HG02973 (cell line): ENCODE data around the gene NOD1.
"Not testable (repeated sequence)": the region's sequence is repeated elsewhere in the genome, so short reads cannot be mapped to it uniquely, and the experiment has no call there.

Source experiments
- ATAC-seq: cut with Tn5 transposase; IDR thresholded peaks from one replicate; pipeline ENCODE4 v1.9.1; 2021; ENCODE audit warnings: moderate library complexity; ENCODE audit not compliant: unreplicated experiment

Gene NOD1, protein sequence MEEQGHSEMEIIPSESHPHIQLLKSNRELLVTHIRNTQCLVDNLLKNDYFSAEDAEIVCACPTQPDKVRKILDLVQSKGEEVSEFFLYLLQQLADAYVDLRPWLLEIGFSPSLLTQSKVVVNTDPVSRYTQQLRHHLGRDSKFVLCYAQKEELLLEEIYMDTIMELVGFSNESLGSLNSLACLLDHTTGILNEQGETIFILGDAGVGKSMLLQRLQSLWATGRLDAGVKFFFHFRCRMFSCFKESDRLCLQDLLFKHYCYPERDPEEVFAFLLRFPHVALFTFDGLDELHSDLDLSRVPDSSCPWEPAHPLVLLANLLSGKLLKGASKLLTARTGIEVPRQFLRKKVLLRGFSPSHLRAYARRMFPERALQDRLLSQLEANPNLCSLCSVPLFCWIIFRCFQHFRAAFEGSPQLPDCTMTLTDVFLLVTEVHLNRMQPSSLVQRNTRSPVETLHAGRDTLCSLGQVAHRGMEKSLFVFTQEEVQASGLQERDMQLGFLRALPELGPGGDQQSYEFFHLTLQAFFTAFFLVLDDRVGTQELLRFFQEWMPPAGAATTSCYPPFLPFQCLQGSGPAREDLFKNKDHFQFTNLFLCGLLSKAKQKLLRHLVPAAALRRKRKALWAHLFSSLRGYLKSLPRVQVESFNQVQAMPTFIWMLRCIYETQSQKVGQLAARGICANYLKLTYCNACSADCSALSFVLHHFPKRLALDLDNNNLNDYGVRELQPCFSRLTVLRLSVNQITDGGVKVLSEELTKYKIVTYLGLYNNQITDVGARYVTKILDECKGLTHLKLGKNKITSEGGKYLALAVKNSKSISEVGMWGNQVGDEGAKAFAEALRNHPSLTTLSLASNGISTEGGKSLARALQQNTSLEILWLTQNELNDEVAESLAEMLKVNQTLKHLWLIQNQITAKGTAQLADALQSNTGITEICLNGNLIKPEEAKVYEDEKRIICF

DNA sequence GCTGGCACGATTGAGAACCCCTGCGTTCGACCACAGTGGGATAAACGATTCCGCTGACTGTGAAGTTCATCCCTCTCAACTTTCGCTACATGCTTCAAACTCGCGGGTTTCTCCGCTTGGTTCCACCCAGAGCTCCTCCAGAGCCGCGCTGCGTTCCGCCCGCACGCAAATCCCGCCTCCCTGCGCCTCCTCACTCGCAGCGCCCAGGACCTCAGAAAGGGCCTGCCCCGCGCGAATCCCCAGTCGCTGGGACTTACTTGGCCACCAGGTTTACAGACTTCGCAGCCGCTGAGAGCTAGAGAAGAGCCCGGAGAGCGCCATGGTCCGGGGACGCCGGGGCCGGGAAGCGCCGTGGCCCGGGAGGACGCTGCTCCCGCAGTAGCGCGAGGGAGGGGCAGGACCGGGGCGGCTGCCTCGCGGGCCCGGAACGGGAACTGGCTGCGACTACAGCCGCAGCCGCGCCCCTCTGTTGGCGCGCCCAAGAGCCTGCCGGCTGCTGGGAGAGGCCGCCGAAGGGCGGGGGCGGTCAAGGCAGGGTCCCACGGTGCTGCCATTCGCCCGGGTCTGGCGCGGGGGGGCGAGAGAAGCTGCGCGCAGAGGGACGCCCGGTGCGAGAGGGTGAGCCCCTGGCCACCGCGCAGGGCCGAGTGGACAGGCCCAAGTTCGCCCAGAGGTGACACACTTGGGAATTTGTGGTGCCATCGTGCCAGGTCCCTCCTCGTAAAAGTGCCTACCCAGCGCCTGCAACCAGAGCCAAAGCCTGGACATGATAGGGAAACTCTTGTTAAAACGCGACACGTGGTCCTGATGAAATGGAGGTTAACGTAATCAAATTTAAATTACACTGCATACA lies at the start of gene NOD1:
NOD1 (minus strand) TSS at position 436 of the 853 bp plus-strand sequence. CDS start 21,863 bp downstream, outside the sequence.
- ATAC-seq = peak; percentile 93

DNA sequence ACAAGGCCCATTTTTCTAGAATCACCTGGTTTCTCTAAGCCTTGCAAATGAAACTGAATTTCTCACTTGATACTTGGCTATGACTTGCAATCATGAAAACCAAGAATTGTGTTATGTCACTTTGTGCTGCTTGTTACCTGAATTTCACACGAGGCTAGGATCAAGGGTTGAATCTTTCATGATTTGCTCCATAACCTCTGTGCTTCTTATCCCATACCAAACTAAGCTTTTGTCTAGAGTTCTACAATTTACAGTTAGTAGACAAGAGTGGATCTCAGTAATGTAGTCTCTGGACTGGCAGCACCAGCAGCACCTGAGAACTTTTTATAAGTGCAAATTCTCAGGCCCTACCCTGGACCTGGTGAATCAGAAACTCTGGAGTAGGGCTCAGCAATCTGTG lies 48.7 kb upstream of the NOD1 start:
- ATAC-seq = not testable (repeated sequence)

DNA sequence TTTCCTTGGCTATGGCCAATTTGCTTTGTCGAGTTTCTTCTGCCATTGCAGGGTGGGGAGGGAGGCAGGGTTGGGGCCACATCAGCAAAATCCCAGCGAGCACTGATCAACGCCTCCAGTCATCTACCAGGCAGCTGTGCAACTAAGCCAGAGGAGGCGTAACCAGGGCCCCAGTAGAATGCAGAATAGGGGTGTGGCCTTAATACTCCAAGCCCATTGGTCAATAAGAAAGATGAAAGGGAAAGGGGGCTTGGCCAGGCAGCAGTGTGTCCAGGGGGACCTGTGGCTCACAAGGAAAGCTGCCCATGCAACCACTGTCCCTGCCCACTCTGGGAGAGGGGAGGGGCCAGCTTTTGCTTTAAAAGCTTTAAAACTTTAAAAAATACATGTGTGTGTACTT lies 47.6 kb upstream of the NOD1 start:
- ATAC-seq = no peak

DNA sequence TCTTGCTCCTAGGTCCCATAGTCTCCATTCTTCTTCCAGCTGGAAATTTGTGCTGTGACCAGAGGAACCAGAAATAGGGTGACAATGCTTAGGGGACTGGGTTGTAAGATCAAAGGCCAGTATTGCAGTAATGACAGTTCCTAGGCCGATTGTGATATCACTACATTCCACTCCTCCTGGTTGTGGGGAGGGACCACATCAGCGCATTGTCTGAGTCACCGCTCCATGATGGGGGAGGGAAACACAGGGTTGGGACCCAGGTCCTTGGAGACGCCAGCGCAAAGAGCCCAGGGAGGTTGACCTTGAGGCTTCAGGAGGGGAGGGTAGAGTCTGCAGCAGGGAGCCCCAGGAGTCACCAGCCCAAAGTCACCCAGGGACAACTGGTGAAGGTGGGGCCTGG lies 46.8 kb upstream of the NOD1 start:
- no peak for ATAC-seq

DNA sequence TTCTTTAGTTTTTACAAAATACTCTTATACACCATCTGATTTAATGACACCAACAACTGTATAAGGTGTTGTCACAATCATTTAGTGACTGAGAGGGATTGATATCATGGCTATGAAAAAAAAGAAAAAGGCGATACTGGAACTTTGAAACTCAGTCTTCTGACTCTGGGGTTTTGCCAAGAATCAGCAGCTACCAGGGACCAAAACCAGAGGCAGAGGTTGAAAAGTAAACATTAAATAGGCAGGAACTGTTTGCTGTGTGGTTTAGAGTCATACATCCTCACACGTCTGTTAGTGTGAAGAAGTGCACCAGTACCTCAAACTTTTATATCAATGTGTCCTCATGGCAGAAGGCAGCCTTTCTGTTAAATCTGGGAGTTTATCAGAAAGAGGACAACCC lies 46.0 kb upstream of the NOD1 start:
- no peak for ATAC-seq

DNA sequence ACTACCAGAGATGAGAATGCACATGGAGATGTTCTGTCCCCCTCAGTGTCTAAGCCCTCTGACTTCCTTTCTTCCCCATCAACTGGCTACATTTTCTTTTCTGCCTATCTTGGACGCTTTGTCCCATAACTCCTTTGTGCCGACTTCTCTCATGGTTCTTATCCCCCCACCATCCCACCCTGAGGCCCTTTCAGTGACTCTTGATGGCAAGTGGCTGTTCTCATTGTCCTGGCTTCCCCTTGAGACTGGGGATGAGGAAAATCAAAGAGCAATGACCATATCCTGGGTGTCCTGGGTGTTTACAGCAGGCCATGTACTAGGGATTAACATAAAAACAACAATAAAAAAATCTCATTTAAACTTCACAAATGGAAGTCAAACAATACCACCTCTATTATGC lies 44.9 kb upstream of the NOD1 start:
- no peak for ATAC-seq

DNA sequence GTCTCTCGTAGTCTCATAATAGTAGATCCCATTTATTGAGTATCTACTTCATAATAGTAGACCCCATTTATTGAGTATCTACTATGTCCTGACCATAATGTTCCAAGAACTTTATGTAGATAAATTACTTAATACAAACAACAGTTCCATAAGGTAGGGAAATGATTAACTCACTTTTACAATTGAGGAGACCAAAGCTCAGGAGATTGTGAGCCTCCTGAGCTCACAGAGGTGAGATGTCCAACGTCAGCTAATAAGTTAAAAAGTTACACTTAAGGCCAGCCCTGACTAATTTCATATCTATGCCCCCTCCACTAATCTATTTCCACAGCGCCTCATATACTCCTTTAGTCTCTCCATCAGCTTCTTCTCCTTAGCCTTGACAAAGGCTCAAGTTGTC lies 43.6 kb upstream of the NOD1 start:
- no peak for ATAC-seq

DNA sequence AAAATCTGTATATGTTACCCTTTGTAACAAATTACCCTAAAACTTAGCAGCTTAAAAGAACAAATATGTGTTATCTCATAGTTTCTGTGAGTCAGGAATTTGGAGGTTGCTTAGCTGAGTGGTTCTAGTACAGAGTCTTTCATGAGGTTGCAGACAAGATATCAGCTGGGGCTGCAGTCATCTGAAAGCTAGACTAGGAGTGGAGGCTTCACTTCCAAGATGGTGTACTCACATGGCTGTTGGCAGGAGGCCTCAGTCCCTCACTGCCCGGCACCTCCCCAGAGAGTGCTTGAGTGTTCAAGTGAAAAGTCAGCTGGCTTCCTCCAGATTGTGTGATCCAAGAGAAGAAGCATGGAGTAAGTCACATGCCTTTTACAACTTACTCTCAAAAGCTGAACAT lies 42.9 kb upstream of the NOD1 start:
- ATAC-seq = no peak

DNA sequence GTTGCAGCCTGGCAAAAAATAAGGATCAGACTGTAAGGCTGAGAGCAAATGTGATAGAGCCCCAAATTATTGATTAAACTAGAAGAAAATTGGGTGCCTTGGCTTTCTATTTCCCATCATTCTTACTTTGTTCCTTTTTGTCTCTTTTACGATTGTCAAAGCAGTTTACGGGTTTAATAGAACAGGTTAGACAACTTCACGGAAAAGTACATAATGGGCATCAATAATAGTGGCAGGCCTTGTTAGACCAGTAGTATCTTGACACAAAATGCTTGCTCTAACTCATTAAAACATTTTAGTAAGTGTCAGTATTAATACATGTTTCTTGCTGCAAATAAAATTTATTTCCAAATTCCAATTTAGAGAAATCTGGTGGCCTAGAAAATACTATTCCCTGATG lies 40.5 kb upstream of the NOD1 start:
- no peak for ATAC-seq

DNA sequence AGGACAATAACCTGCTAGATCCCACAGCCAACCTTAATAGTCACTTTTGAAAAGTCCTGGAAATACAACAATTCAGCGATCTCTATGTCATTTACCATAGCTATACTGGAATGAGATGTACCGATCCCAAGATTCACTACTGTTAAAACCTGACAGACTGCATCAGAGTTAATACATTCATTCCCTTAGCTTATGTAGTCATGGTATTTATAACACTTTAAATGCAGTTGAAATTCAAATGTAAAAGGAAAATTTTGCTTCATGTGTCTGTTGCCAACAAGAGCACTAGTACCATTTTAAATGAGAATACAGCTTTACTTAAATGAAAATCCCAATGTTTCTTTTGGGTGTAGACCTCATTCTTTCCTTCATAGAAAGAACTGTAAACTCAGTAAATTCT lies 37.2 kb upstream of the NOD1 start:
- no peak for ATAC-seq

DNA sequence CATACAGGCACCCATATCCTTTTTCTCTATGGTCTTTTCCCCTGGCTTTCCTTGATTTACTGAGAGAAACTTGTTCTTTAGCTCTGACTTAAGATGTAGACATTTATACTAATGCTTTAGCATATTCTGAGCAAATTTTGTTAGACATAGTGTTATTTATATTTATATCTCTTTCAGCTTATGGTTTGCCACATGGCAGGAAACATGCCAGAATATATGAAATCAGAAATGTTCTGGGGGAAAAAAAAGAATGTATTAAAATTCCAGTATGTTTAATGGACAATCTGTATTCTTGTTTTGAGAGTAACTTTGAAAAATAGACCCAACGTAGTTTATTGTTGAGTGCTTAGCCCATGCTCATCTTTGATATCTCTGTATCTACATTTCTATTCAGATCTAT lies 36.2 kb upstream of the NOD1 start:
- no peak for ATAC-seq

DNA sequence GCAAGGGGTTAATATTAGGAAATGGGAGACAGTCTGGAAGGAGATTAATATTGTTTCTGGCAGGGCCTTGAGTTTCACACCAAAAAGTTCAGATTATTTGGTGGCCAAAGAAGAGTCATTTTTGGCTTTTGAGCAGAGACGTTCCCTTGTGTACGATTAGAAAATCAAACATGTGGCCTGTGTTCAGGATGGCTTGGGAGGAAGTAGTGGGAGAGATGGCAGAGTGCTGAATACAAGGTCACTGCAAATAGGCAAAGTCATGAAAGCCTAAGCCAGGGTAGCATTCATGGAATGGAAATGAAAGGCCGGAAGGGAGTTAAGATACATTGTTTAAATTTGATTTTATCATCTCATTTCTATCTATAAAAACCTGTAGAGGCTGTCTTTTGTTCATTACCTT lies 35.6 kb upstream of the NOD1 start:
- ATAC-seq = no peak

DNA sequence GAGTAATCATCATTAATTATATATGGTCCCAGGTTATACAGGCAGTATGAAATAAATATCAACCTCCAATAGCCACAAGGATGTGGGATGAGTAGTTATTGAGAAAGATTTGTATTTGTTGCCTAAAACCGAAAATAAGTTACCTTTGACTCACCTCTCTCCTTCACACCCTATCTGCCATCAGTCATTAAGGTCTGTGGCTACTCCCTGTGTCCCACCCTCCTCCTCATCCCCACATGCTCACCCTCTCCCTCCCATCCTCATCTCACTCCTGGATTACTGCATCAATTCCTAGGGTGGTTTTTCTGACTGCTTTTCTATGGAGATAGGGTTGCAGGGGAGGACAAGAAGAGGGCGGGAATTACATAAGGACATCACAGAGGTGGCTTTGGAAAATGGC lies 35.2 kb upstream of the NOD1 start:
- ATAC-seq = no peak

DNA sequence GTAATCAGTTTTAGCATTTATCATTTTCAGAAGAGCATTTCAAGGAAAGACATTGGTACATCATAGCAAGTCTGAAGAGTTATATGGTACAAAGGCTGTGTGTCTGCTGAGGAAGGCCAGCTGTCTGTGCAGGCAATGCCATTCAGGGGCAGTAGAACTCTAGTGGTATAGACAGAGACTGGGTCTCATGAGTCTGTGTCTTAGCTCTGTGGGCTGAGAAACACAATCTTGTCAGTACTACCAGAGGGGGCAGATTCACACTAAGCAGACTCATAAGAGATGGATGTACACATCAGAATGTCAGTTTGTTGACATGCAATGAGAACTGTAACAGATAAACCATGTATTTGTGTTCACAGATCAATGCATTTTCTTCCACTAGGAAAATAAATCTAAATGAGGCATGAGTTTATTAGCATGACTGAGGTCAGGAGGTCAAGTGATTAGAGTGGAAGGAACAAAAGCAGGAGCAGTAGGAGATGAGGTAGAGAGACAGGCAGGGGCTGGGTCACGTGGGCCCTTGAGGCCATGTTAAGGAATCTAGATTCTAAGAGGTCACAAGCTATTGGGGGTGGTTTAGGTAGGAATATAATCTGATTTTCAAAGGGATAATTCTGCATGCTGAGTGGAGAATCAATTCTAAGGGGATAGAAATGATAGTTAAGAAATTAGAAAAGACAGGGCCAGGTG lies 33.5 kb upstream of the NOD1 start:
- ATAC-seq = no peak

DNA sequence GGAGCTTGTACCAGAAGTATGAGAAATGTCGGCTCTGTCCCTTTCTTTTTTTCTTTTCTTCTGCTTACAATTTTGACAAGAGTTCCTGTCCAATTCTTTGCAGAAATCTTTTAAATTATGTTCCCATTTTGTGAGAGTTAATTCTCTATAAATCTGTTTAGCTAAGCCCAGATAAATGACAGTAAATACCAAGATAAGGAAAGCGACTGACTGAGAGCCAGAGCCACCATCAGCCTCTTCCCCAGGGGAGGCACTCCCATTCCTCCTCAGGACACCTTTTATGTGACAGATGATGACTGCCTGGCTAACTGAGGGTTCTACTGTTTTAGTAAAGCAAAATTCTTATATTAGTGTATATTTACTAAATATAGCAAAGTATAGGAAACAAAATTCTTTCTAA lies 32.9 kb upstream of the NOD1 start:
- no peak for ATAC-seq

DNA sequence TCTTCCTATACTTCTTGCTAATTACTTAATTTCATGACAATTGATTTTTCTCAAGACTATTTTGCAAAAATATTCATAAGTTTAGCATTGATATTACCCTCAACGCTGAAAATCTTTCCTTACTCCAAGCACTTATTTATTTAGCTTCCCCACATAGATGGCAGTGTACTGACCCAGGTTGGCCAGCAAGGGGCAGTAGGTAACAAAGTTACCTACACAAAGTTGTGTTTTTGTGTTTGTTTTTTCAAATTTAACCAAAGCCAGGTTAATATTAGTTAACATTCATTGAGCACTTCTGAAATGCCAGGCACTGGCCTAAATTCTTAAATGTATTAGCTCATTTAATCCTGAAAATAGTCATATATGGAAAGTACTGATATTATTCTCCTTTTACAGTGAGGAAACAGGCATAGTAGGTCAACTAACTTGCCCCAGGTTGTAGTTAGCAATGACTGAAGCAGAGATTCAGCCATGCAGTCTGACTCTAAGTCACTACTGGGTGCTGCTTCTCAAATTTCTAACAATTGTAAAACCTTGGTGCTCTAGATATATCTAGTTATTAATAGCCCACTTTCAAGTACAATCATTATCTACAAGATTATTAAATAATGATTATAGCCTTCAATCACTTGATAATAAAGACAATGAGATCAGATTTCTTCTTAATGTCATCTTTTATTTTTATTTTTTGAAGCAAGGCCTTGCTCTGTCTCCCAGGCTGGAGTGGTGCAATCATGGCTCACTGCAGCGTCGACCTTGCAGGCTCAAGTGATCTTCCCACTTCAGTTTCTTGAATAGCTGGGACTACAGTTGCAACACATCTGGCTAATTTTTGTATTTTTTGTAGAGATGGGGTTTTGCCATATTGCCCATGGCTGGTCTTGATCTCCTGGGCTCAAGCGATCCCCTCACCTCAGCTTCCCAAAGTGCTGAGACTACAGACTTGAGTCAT lies 31.8 kb upstream of the NOD1 start:
- no peak for ATAC-seq

DNA sequence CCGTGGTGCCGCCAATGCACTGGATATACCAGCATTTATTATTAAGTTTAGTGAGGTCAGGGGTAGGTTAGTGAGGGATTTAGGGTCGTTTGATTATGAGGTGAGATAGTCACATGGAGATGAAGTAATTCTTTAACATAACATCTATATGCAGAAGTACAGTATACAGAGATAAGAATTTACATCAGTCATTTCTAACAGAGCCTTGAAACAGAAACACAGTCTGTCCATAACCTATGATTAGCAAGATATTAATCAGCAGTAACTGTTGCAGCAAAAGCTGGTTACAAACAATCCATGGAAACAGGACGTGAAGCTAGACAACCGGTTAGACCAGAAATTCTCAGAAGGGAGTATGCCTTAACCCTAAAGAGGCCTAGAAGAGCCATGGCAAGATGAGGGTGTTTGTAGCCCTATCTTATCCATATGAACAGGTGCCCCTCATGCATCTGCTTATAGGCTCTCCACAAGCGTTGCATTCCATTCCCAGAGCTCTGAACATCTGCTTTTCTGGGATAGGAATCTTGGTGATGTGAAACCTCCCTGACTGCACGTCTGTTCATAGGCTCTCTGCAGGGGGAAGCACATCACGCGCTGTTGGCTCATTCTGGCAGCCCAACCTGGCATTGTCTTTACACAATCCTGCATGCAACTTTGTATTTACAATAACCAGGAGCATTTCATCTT lies 30.7 kb upstream of the NOD1 start:
- ATAC-seq = not testable (repeated sequence)

DNA sequence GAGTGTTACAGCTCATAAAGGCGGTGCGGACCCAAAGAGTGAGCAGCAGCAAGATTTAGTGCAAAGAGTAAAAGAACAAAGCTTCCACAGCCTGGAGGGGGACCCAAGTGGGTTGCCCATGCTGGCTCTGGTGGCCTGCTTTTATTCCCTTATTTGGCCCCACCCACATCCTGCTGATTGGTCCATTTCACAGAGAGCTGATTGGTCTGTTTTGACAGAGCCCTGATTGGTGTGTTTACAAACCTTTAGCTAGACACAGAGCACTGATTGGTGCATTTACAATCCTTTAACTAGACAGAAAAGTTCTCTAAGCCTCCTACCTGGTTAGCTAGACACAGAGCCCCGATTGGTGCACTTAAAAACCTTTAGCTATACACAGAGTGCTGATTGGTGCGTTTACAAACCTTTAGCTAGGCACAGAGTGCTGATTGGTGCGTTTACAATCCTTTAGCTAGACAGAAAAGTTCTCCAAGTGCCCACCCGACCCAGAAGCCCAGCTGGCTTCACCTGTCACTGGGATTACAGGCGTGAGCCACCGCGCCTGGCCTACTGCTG lies 28.8 kb upstream of the NOD1 start:
- ATAC-seq = not testable (repeated sequence)
